Stomach (tissue), 9 donors: ENCODE measurements around the gene SPINT2. TPM values are rescaled to one million over a fixed set of nuclear protein-coding genes. Genes with fewer than 3 reads are reported as not detected.
A peak's percentile ranks its signal among the peaks of the same experiment; 100 is the strongest.

ENCODE experiments used
- DNase-seq, 2 donors: peaks; one replicate each; pipeline versions ENCODE4 v3.0.0 to v3.0.0-alpha.2; 2013 to 2019
- H3K27ac ChIP-seq, 5 donors: fragments of 200-600 bp in 4 of 5; sonication (generic) in 4 of 5; one replicate each; pipeline ENCODE4 v1.5.1; 2013 to 2019; ENCODE audit warnings: mild to moderate bottlenecking in 1 of 5, moderate library complexity in 1 of 5
- H3K27me3 ChIP-seq, 3 donors: fragments of 200-600 bp; sonication (generic); one replicate each; pipeline ENCODE4 v1.5.1; 2017 to 2019; ENCODE audit warnings: mixed run types in 1 of 3
- H3K36me3 ChIP-seq, 4 donors: fragments of 200-600 bp; sonication (generic); 1 replicate in 3 of 4; 2 replicates in 1 of 4; pipeline ENCODE4 v1.5.1; 2016 to 2019
- H3K4me1 ChIP-seq, 4 donors: fragments of 200-600 bp; sonication (generic); one replicate each; pipeline ENCODE4 v1.5.1; 2016 to 2019
- H3K4me3 ChIP-seq, 4 donors: fragments of 200-600 bp; sonication (generic) in 3 of 4; one replicate each; pipeline ENCODE4 v1.5.1; 2016 to 2019; ENCODE audit warnings: mild to moderate bottlenecking in 1 of 4
- H3K9me3 ChIP-seq, 4 donors: fragments of 200-600 bp; sonication (generic); one replicate each; pipeline ENCODE4 v1.5.1; 2016 to 2019
- EP300 ChIP-seq: sonication (generic); formaldehyde crosslinking; IDR thresholded peaks from one replicate; pipeline ENCODE4 v1.6.1; 2017; ENCODE audit warnings: antibody characterized with exemption
- POLR2A ChIP-seq, 4 donors: fragments of 450-650 bp; IDR thresholded peaks; one replicate each; pipeline ENCODE4 v1.6.1; 2016; ENCODE audit warnings: antibody characterized with exemption in 4 of 4, control low read depth in 2 of 4, mild to moderate bottlenecking in 1 of 4, moderate library complexity in 1 of 4
- POLR2AphosphoS5 ChIP-seq, 3 donors: sonication (generic); formaldehyde crosslinking; IDR thresholded peaks; one replicate each; pipeline ENCODE4 v1.6.1; 2016; ENCODE audit warnings: antibody characterized with exemption in 3 of 3
- WGBS, 5 donors: extraction: QIAGEN DNeasy Blood & Tissue Kit in 3 of 5; methylation state at CpG; one replicate each; pipeline versions ENCODE4 v1.1.5 to v1.1.7; 2013 to 2018; 5-methylcytosine and 5-hydroxymethylcytosine counted together
- intact Hi-C: fragments of 100-400 bp; cut with DNase I; formaldehyde crosslinking; loops from one replicate; pipeline ENCODE4 v1.15.1; 2023; ENCODE audit warnings: low total_unique reads
- polyA plus RNA-seq, 3 donors: library from polyadenylated mRNA; stranded (reverse); fragments of 200-250 nt; gene quantifications; one replicate each; pipeline ENCODE4 v1.2.3, GENCODE V29; 2013
- total RNA-seq, 5 donors: library from RNA; depleted of rRNA; stranded (reverse); fragments of >200 nt; gene quantifications; one replicate each; pipeline versions ENCODE4 v1.1.0 to v1.2.3, GENCODE V29; 2014 to 2016
- TF ChIP-seq, protein P1 (sequence below), 7 experiments: fragments of 450-650 bp in 4 of 7; fragments of 200-600 bp in 3 of 7; sonication (generic) in 3 of 7; IDR thresholded peaks; one replicate each; pipeline ENCODE4 v1.5.1; 2016 to 2019; ENCODE audit warnings: antibody characterized with exemption in 7 of 7, control low read depth in 2 of 7, mild to moderate bottlenecking in 1 of 7
- donor health status: healthy with polysubstance abuse.
- donor health status: Bipolar disorder and iron deficiency.
- donor health status: healthy.

Gene SPINT2
- total and polyA plus RNA-seq, 8 donors: 29.8 to 1,508 (median 220) TPM

GRCh38 chr19:38233740-38234251 lies 30.6 kb upstream of the SPINT2 start:
- DNase-seq: peak; percentile 86 to 90
- 24 to 32% (median 27%) methylated on average over 4 to 7 of the region's 7 CpGs for WGBS, 5 donors
- intact Hi-C loops: loop anchor here (5.0 kb wide), 1 partner anchor 94 kb away; no protein-coding TSS in a partner anchor
- H3K27ac ChIP-seq: no peak overlapping the region
- H3K4me1 ChIP-seq: peaks cover 6% of the 10 kb centered on the region in 4 donors
- no peaks in the 10 kb centered on the region for H3K36me3 ChIP-seq
- H3K27me3 ChIP-seq: peaks cover 6 to 86% (median 11%) of the 10 kb centered on the region in 3 donors
- TF ChIP-seq EP300 (no peak), POLR2A (IDR thresholded peaks at IDR 0.05) (no peak), POLR2AphosphoS5 (IDR thresholded peaks at IDR 0.05) (no peak)
- TF ChIP-seq, protein P1, sequence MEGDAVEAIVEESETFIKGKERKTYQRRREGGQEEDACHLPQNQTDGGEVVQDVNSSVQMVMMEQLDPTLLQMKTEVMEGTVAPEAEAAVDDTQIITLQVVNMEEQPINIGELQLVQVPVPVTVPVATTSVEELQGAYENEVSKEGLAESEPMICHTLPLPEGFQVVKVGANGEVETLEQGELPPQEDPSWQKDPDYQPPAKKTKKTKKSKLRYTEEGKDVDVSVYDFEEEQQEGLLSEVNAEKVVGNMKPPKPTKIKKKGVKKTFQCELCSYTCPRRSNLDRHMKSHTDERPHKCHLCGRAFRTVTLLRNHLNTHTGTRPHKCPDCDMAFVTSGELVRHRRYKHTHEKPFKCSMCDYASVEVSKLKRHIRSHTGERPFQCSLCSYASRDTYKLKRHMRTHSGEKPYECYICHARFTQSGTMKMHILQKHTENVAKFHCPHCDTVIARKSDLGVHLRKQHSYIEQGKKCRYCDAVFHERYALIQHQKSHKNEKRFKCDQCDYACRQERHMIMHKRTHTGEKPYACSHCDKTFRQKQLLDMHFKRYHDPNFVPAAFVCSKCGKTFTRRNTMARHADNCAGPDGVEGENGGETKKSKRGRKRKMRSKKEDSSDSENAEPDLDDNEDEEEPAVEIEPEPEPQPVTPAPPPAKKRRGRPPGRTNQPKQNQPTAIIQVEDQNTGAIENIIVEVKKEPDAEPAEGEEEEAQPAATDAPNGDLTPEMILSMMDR (IDR thresholded peaks at IDR 0.05): peak in 5 of 7 experiments; percentile 45 to 87 (median 73)
- H3K9me3 ChIP-seq: no peaks in the 10 kb centered on the region
- no peak overlapping the region for H3K4me3 ChIP-seq

DNA sequence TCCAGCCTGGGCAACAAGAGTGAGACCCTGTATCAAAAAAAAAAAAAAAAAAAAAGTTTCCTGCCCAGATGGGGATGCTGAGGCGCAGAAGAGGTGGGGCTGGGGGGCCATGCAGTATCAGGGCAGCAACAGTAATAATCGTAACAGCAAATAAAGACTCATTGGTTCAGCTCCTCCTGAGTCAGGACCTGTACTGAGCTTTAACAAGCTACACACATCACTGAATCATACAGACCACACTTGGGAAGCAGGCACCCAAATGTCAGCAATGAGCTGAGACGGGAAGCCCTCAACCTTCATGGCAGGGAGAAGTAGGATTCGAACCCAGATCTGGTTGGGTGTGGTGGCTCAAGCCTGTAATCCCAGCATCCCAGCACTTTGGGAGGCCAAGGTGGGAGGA lies 29.8 kb upstream of the SPINT2 start:
- Histone ChIP-seq H3K27ac (no peak overlapping the region), H3K4me1 (no peaks in the 10 kb centered on the region), H3K27me3 (peaks cover 3 to 82% (median 6%) of the 10 kb centered on the region in 3 donors), H3K36me3 (no peaks in the 10 kb centered on the region), H3K4me3 (no peak overlapping the region), H3K9me3 (no peaks in the 10 kb centered on the region)
- intact Hi-C loops: loop anchor here (5.0 kb wide), 1 partner anchor 93 kb away; no protein-coding TSS in a partner anchor
- no peak for DNase-seq
- WGBS, 5 donors: 84 to 98% (median 88%) methylated on average over 4 of the region's 4 CpGs
- TF ChIP-seq POLR2AphosphoS5 (IDR thresholded peaks at IDR 0.05) (no peak), EP300 (no peak), POLR2A (IDR thresholded peaks at IDR 0.05) (no peak)
- TF ChIP-seq, protein P1 (IDR thresholded peaks at IDR 0.05): no peak

- no peak overlapping the region for H3K27ac ChIP-seq
- no peaks in the 10 kb centered on the region for H3K36me3 ChIP-seq
- H3K9me3 ChIP-seq: no peaks in the 10 kb centered on the region
- intact Hi-C loops: no loop called here
- peaks cover 7 to 14% (median 13%) of the 10 kb centered on the region in 4 donors for H3K4me1 ChIP-seq
- no peak for DNase-seq
- H3K27me3 ChIP-seq: peaks cover 0 to 30% (median 0%) of the 10 kb centered on the region in 3 donors
- TF ChIP-seq EP300 (no peak), POLR2A (IDR thresholded peaks at IDR 0.05) (no peak), POLR2AphosphoS5 (IDR thresholded peaks at IDR 0.05) (no peak)
- TF ChIP-seq, protein P1 (IDR thresholded peaks at IDR 0.05): no peak
- no peak overlapping the region for H3K4me3 ChIP-seq
- WGBS, 5 donors: 62 to 74% (median 70%) methylated on average over 8 of the region's 8 CpGs
Observed at GRCh38 chr19:38239816-38240215, 24.6 kb upstream of the SPINT2 start.

DNA sequence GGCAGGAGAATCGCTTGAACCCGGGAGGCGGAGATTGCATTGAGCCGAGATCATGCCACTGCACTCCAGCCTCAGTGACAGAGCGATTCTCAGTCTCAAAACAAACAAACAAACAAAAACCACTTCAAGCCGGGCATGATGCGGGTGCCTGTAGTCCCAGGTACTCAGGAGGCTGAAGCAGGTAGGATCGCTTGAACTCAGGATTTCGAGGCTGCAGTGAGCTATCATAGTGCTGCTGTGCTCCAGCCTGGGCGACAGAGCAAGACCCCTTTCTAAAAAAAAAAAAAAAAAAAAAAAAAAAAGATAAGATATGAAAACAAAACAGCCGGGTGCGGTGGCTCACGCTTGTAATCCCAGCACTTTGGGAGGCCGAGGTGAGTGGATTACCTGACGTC lies 21.1 kb upstream of the SPINT2 start:
- intact Hi-C loops: no loop called here
- Histone ChIP-seq H3K4me1 (peaks cover 15 to 49% (median 35%) of the 10 kb centered on the region in 4 donors), H3K27me3 (peaks cover 0 to 8% (median 0%) of the 10 kb centered on the region in 3 donors), H3K4me3 (peak overlapping the region; percentile 17 to 35 (median 30)), H3K9me3 (no peaks in the 10 kb centered on the region), H3K27ac (no peak overlapping the region), H3K36me3 (no peaks in the 10 kb centered on the region)
- 46 to 60% (median 54%) methylated on average over 15 of the region's 15 CpGs for WGBS, 5 donors
- no peak for DNase-seq
- TF ChIP-seq, protein P1 (IDR thresholded peaks at IDR 0.05): no peak
- TF ChIP-seq POLR2AphosphoS5 (IDR thresholded peaks at IDR 0.05) (no peak), EP300 (no peak), POLR2A (IDR thresholded peaks at IDR 0.05) (no peak)
